Measurements from ENCODE around the gene CRAT. TPM values are rescaled to one million over a fixed set of nuclear protein-coding genes. Genes with fewer than 3 reads are reported as not detected.

Gene CRAT
- polyA plus RNA-seq, 1 experiment, result 61.2 TPM

DNA sequence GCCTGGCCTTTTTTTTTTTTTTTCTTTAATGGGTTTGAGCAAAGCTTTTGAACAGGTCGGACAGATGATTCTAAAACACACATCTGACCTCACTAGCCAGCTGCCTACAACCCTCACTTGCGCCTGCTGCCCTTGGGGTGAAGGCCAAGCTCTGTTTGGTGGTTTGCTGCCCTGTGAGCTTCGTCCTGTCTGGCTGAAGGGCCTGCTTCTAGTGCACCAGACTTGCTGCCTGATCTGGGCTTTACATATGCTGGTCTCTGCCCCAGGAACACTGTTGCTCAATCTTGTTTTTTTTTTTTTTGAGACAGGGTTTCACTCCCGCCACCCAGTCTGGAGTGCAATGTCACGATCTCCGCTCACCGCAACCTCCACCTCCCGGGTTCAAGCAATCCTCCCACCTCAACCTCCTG is 46.1 kb downstream of the CRAT start:
- Histone ChIP-seq H3K27me3 (ENCODE audit: control insufficient read depth, insufficient read depth, low read length) (no peaks in the 10 kb centered on the region), H3K4me3 (ENCODE audit: low read depth, low read length) (no peak overlapping the region), H3K36me3 (ENCODE audit: control insufficient read depth, insufficient read depth, low read length) (peaks cover 31% of the 10 kb centered on the region)
- POLR2A ChIA-PET, result no interaction called here
- TF ChIP-seq CTCF (IDR thresholded peaks at IDR 0.05; ENCODE audit: insufficient read depth, low read depth, low read length), result no peak
- DNase-seq (ENCODE audit: low read depth), result no peak
- CTCF ChIA-PET, result no interaction called here

GRCh38 chr9:129063061-129063460 is 47.5 kb downstream of the CRAT start:
- POLR2A ChIA-PET, result no interaction called here
- no peaks in the 10 kb centered on the region for H3K27me3 ChIP-seq (ENCODE audit: control insufficient read depth, insufficient read depth, low read length)
- H3K36me3 ChIP-seq (ENCODE audit: control insufficient read depth, insufficient read depth, low read length), result peaks cover 35% of the 10 kb centered on the region
- CTCF ChIA-PET, result no interaction called here
- DNase-seq (ENCODE audit: low read depth), result no peak
- TF ChIP-seq CTCF (IDR thresholded peaks at IDR 0.05; ENCODE audit: insufficient read depth, low read depth, low read length), result no peak
- no peak overlapping the region for H3K4me3 ChIP-seq (ENCODE audit: low read depth, low read length)

- CTCF ChIA-PET, result no interaction called here
- POLR2A ChIA-PET, result no interaction called here
- no peak for DNase-seq (ENCODE audit: low read depth)
- no peak overlapping the region for H3K4me3 ChIP-seq (ENCODE audit: low read depth, low read length)
- no peak for TF ChIP-seq CTCF (IDR thresholded peaks at IDR 0.05; ENCODE audit: insufficient read depth, low read depth, low read length)
- no peaks in the 10 kb centered on the region for H3K27me3 ChIP-seq (ENCODE audit: control insufficient read depth, insufficient read depth, low read length)
- peaks cover 26% of the 10 kb centered on the region for H3K36me3 ChIP-seq (ENCODE audit: control insufficient read depth, insufficient read depth, low read length)
Measured at GRCh38 chr9:129060991-129061390, 49.6 kb downstream of the CRAT start.

- DNase-seq (ENCODE audit: low read depth), result no peak
- TF ChIP-seq CTCF (IDR thresholded peaks at IDR 0.05; ENCODE audit: insufficient read depth, low read depth, low read length), result no peak
- H3K27me3 ChIP-seq (ENCODE audit: control insufficient read depth, insufficient read depth, low read length), result no peaks in the 10 kb centered on the region
- H3K4me3 ChIP-seq (ENCODE audit: low read depth, low read length), result no peak overlapping the region
- ChIA-PET CTCF (no interaction called here), POLR2A (no interaction called here)
- peaks cover 21% of the 10 kb centered on the region for H3K36me3 ChIP-seq (ENCODE audit: control insufficient read depth, insufficient read depth, low read length)
Measured at GRCh38 chr9:129059796-129060785, 50.5 kb downstream of the CRAT start.

- no peak for TF ChIP-seq CTCF (IDR thresholded peaks at IDR 0.05; ENCODE audit: insufficient read depth, low read depth, low read length)
- no peak for DNase-seq (ENCODE audit: low read depth)
- CTCF ChIA-PET, result interaction anchor here (0.7 kb wide), 1 partner anchor 9 kb away, joined by 5 read pairs; no protein-coding TSS in a partner anchor
Measured at GRCh38 chr9:129058965-129059795, 51.4 kb downstream of the CRAT start.

More at GRCh38 chr9:129058965-129059795, 51.4 kb downstream of the CRAT start:
- H3K27me3 ChIP-seq (ENCODE audit: control insufficient read depth, insufficient read depth, low read length), result no peaks in the 10 kb centered on the region
- POLR2A ChIA-PET, result no interaction called here
- H3K4me3 ChIP-seq (ENCODE audit: low read depth, low read length), result no peak overlapping the region
- H3K36me3 ChIP-seq (ENCODE audit: control insufficient read depth, insufficient read depth, low read length), result peaks cover 19% of the 10 kb centered on the region

All from BJ (cell line).